Measurements from ENCODE around the gene LMF1. TPM values are rescaled to one million over a fixed set of nuclear protein-coding genes. Genes with fewer than 3 reads are reported as not detected.
A peak's percentile ranks its signal among the peaks of the same experiment; 100 is the strongest.

The LMF1 gene
- total and polyA plus RNA-seq, 2 of the 13 experiments (the other 11 are each of a cell fraction or from before 2014, with no cell fraction given) = 6.8 to 8.5 TPM

- TF ChIP-seq ZNF615 (CRISPR knock-in tag; IDR thresholded peaks at IDR 0.05; ENCODE audit: borderline replicate concordance) (no peak; the same call in 1 of the 2 replicates), ZNF660 (CRISPR knock-in tag; IDR thresholded peaks at IDR 0.05; ENCODE audit: borderline replicate concordance, low read depth) (no peak; the same call in 1 of the 2 replicates), KAT2B (IDR thresholded peaks at IDR 0.05; ENCODE audit: borderline replicate concordance, low read depth, low read length) (no peak), DMTF1 (CRISPR knock-in tag; IDR thresholded peaks at IDR 0.05) (peak; percentile 77; the same call in 1 of the 2 replicates), RXRB (CRISPR knock-in tag; IDR thresholded peaks at IDR 0.05; ENCODE audit: borderline replicate concordance) (no peak), PHF8 (CRISPR knock-in tag; IDR thresholded peaks at IDR 0.05) (peak; percentile 93), REPIN1 (CRISPR knock-in tag; IDR thresholded peaks at IDR 0.05; ENCODE audit: borderline replicate concordance, low read depth) (no peak; the same call in 1 of the 2 replicates), ZBTB14 (CRISPR knock-in tag; IDR thresholded peaks at IDR 0.05) (peak; percentile 67), ZNF282 (IDR thresholded peaks at IDR 0.05; ENCODE audit: partially characterized antibody) (no peak), BRD4 (CRISPR knock-in tag; IDR thresholded peaks at IDR 0.05) (peak; percentile 41), ZFP36 (IDR thresholded peaks at IDR 0.05; ENCODE audit: borderline replicate concordance, low read depth, low read length, partially characterized antibody) (no peak), ZEB1 (IDR thresholded peaks at IDR 0.05; ENCODE audit: insufficient replicate concordance, low read depth) (peak; percentile 62), ZNF383 (CRISPR knock-in tag; IDR thresholded peaks at IDR 0.05; ENCODE audit: borderline replicate concordance) (peak; percentile 91; the same call in 1 of the 2 replicates)
- TF ChIP-seq, protein P1, sequence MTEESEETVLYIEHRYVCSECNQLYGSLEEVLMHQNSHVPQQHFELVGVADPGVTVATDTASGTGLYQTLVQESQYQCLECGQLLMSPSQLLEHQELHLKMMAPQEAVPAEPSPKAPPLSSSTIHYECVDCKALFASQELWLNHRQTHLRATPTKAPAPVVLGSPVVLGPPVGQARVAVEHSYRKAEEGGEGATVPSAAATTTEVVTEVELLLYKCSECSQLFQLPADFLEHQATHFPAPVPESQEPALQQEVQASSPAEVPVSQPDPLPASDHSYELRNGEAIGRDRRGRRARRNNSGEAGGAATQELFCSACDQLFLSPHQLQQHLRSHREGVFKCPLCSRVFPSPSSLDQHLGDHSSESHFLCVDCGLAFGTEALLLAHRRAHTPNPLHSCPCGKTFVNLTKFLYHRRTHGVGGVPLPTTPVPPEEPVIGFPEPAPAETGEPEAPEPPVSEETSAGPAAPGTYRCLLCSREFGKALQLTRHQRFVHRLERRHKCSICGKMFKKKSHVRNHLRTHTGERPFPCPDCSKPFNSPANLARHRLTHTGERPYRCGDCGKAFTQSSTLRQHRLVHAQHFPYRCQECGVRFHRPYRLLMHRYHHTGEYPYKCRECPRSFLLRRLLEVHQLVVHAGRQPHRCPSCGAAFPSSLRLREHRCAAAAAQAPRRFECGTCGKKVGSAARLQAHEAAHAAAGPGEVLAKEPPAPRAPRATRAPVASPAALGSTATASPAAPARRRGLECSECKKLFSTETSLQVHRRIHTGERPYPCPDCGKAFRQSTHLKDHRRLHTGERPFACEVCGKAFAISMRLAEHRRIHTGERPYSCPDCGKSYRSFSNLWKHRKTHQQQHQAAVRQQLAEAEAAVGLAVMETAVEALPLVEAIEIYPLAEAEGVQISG (CRISPR knock-in tag; IDR thresholded peaks at IDR 0.05) = peak; percentile 29
- TF ChIP-seq, protein P2, sequence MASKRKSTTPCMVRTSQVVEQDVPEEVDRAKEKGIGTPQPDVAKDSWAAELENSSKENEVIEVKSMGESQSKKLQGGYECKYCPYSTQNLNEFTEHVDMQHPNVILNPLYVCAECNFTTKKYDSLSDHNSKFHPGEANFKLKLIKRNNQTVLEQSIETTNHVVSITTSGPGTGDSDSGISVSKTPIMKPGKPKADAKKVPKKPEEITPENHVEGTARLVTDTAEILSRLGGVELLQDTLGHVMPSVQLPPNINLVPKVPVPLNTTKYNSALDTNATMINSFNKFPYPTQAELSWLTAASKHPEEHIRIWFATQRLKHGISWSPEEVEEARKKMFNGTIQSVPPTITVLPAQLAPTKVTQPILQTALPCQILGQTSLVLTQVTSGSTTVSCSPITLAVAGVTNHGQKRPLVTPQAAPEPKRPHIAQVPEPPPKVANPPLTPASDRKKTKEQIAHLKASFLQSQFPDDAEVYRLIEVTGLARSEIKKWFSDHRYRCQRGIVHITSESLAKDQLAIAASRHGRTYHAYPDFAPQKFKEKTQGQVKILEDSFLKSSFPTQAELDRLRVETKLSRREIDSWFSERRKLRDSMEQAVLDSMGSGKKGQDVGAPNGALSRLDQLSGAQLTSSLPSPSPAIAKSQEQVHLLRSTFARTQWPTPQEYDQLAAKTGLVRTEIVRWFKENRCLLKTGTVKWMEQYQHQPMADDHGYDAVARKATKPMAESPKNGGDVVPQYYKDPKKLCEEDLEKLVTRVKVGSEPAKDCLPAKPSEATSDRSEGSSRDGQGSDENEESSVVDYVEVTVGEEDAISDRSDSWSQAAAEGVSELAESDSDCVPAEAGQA (IDR thresholded peaks at IDR 0.05; ENCODE audit: low read depth) = no peak
- TF ChIP-seq, protein P2 (CRISPR knock-in tag; IDR thresholded peaks at IDR 0.05; ENCODE audit: borderline replicate concordance) = no peak
Measured at GRCh38 chr16:970766-971581, at the start of gene LMF1 (continued).

Data from HepG2 (cell line).